ENCODE results near the gene FBXO31.
"Not testable (repeated sequence)": the region's sequence is repeated elsewhere in the genome, so short reads cannot be mapped to it uniquely, and the experiment has no call there.

FBXO31 gene

GRCh38 chr16:87387942-87388817 is 4.6 kb upstream of the FBXO31 start:
- peak; percentile 95 for DNase-seq (ENCODE audit: low read depth, low spot score)

- not testable (repeated sequence) for DNase-seq (ENCODE audit: low read depth, low spot score)
Observed at GRCh38 chr16:87384875-87385167, 1.2 kb upstream of the FBXO31 start.

GRCh38 chr16:87384162-87384874 is 742 bp upstream of the FBXO31 start:
- DNase-seq (ENCODE audit: low read depth, low spot score) = no peak

GRCh38 chr16:87382023-87382785 is 1.4 kb downstream of the FBXO31 start:
- DNase-seq (ENCODE audit: low read depth, low spot score) = no peak

DNA sequence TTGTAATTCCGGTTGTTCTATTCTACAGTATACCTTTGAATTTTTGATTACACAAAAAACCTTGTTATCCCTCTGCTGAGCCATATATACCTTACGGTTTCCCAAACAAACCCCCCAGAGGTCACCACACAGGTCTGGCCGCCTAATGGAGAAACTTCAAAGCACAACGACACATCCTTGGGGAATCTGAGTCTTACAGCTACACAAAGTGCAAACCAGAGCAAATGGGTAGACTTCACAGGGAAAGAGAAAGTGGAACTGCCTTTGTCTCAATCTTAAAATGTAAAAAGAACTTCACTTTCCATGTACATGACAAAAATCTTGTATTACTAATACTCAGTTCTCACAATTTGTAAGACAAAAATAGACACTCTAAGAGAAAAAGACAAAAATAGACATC is 2.7 kb downstream of the FBXO31 start:
- DNase-seq (ENCODE audit: low read depth, low spot score) = no peak

GRCh38 chr16:87380403-87380802 is 3.2 kb downstream of the FBXO31 start:
- DNase-seq (ENCODE audit: low read depth, low spot score) = no peak

DNA sequence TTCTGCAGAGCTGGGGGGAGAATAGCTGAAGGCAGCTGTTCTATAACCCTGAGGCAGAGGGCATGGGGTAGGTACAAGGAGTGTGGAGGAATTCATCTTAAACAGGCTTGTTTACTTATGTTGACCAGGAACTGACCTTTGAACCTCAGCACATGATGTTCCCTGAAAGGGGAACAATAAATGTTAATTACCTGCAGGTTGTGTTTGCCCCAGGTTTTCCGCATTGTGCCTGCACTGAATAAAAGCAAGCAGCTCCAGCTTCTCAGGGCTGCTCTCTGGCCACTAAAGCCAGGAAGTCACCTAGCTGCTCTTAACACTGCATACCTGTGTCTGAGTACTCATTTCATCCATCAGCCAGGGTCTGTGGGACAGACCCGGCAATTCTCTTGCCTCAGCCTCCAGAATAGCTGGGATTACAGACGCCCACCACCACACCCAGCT is 4.2 kb downstream of the FBXO31 start:
- not testable (repeated sequence) for DNase-seq (ENCODE audit: low read depth, low spot score)

DNA sequence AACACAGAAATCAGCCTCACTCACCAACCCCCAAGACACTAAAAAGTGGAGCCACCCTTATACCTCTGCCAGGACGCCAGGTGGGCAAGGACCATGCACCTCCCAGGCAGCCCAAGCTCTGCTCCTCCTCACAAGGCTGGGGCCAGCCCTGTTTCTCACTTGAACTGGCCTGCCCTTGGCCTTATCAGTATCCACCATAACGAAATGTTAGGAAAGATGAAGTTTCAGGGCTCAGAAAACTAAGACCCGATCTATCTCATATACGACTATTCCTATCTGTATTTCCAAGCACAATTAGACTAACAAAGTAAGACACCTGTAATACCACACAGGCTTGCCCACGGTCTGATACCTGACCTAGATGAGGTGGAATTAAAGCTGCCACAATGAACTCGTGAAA is 6.9 kb downstream of the FBXO31 start:
- DNase-seq (ENCODE audit: low read depth, low spot score) = no peak

GRCh38 chr16:87375426-87376135 is 8.0 kb downstream of the FBXO31 start:
- DNase-seq (ENCODE audit: low read depth, low spot score) = no peak

- DNase-seq (ENCODE audit: low read depth, low spot score) = no peak
Observed at GRCh38 chr16:87374313-87374712, 9.3 kb downstream of the FBXO31 start.

- DNase-seq (ENCODE audit: low read depth, low spot score) = no peak
Observed at GRCh38 chr16:87372305-87372704, 11.3 kb downstream of the FBXO31 start.

DNA sequence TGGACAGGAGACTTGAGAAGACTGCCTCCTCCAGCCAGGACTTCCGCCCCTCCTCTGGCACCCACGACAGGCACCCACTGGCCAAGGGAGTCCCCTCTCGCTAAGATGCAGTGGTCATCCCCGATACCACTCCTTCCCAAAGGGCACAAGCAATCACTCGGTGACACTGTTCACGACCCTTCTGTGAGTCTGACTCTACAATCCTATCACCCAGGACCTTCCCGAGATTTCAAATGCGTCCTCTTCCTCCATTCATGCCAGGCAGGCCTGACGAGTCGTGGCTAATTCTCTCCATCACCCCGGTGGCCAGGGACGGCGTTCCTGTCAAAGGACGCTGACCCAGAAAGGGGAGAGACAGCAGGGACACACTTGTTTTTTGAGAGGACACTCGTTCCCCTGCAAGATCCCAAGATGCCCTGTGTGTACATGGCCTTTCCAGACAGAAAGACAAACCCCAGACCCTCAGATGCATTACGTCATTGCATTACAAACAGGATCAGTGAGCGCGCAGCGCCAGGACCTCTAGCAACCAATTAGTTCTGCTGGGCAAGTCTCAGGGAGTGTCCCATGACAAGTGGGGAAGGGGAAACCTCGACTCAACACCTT is 12.2 kb downstream of the FBXO31 start:
- DNase-seq (ENCODE audit: low read depth, low spot score) = no peak

DNA sequence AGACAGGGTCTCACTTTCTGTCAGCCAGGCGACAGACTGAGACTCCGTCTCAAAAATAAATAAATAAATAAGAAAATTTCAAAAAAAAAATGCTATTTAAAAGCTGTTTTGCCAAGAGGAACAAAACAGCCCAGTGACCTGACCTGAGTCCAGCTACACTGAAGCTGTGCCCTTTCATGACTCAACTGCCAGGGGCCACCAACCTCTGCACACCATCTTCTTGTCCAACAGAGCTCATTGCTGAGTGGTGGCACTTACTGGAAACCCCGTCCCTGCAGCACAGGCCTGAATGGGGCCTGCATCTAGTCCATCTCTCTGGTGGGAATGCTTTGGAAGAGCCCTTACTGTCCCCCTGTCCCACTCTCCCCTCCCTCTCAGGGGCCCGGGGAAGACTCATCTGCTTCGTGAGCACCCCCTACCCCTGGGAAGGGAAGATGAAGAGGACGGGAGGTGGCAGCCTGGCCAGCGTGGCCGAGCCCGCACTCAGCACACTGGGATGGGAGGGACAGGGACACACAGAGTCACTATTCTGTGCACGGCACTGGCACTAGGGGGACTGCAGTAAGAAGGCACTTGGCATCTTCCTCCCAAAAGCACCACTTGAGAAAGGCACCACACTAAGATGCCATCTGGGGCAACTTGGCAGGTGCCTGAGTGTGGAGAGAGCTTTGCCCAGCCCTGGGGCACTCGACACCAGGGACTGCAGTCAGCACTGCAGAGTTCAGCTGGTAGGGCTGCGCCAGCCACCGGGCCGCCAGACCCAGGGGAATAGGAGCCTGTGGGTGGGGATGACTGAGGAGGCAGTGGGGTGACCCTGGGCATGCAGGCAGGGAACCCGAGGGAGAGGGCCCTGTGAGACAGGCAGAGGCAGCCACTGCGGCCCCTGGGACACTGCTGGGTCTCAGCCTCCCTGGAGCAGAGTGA is 13.5 kb downstream of the FBXO31 start:
- no peak for DNase-seq (ENCODE audit: low read depth, low spot score)

- no peak for DNase-seq (ENCODE audit: low read depth, low spot score)
Observed at GRCh38 chr16:87369117-87369765, 14.3 kb downstream of the FBXO31 start.

GRCh38 chr16:87368029-87368770 is 15.4 kb downstream of the FBXO31 start:
- no peak for DNase-seq (ENCODE audit: low read depth, low spot score)

GRCh38 chr16:87367529-87367928 is 16.0 kb downstream of the FBXO31 start:
- no peak for DNase-seq (ENCODE audit: low read depth, low spot score)

- DNase-seq (ENCODE audit: low read depth, low spot score) = no peak
Observed at GRCh38 chr16:87366930-87367329, 16.6 kb downstream of the FBXO31 start.

DNA sequence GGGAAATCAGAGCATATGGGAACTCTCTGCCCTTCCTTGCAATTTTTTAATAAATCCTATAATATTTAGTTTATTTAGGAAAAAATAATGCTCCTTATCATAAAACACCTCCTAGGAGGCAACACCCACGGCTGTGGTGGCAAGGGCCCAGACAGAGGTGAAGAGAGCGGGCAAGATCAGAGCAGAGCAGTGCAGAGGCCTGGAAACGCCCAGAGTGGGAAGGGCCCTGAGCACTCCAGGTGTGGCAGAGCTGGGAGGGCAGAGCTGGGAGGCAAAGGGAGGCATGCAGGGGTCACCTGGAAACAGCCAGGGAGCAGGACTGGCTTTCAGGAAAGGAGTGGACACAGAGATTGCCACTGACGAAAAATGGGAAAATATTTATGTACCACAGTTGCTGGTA is 17.3 kb downstream of the FBXO31 start:
- DNase-seq (ENCODE audit: low read depth, low spot score) = no peak

All from brain pericyte (primary cell).